ENCODE data around the gene MAST3. TPM values are rescaled to one million over a fixed set of nuclear protein-coding genes. Genes with fewer than 3 reads are reported as not detected.

The MAST3 gene
- total RNA-seq, 1 donor from 2014 or later, result 16.6 TPM

DNA sequence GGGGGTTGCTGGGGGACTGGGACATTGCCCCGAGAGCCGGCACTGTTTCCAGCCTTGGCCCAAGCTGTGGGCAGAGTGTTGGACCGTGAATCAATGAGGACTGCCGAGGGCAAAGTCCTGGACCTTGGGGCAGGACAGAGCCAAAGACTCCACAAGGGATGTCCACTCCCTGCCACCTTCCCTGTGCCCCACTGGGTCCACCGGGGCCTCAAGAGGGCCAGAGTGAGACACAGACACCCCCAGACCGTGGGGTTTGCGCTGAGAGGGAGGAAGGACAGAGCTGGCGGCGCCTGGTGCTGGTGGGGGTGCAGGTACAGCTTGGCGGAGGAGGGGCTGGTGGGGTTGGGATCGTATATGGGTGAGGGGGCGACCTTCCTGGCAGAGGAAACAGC, 11.8 kb downstream of the MAST3 start:
- H3K4me3 Mint-ChIP-seq (ENCODE audit: unreplicated experiment), result peak overlapping the region; percentile 76
- peaks cover 5% of the 10 kb centered on the region for H3K27me3 Mint-ChIP-seq (ENCODE audit: unreplicated experiment)
- H3K9me3 Mint-ChIP-seq (ENCODE audit: unreplicated experiment), result peaks cover 8% of the 10 kb centered on the region
- no peaks in the 10 kb centered on the region for H3K36me3 Mint-ChIP-seq (ENCODE audit: unreplicated experiment)
- TF ChIP-seq, protein P1, sequence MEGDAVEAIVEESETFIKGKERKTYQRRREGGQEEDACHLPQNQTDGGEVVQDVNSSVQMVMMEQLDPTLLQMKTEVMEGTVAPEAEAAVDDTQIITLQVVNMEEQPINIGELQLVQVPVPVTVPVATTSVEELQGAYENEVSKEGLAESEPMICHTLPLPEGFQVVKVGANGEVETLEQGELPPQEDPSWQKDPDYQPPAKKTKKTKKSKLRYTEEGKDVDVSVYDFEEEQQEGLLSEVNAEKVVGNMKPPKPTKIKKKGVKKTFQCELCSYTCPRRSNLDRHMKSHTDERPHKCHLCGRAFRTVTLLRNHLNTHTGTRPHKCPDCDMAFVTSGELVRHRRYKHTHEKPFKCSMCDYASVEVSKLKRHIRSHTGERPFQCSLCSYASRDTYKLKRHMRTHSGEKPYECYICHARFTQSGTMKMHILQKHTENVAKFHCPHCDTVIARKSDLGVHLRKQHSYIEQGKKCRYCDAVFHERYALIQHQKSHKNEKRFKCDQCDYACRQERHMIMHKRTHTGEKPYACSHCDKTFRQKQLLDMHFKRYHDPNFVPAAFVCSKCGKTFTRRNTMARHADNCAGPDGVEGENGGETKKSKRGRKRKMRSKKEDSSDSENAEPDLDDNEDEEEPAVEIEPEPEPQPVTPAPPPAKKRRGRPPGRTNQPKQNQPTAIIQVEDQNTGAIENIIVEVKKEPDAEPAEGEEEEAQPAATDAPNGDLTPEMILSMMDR (IDR thresholded peaks at IDR 0.05; ENCODE audit: partially characterized antibody, unreplicated experiment), result no peak
- H3K27ac Mint-ChIP-seq (ENCODE audit: unreplicated experiment), result no peak overlapping the region
- H3K4me1 Mint-ChIP-seq (ENCODE audit: low read depth, unreplicated experiment), result peaks cover 6% of the 10 kb centered on the region
- DNase-seq, result no peak

DNA sequence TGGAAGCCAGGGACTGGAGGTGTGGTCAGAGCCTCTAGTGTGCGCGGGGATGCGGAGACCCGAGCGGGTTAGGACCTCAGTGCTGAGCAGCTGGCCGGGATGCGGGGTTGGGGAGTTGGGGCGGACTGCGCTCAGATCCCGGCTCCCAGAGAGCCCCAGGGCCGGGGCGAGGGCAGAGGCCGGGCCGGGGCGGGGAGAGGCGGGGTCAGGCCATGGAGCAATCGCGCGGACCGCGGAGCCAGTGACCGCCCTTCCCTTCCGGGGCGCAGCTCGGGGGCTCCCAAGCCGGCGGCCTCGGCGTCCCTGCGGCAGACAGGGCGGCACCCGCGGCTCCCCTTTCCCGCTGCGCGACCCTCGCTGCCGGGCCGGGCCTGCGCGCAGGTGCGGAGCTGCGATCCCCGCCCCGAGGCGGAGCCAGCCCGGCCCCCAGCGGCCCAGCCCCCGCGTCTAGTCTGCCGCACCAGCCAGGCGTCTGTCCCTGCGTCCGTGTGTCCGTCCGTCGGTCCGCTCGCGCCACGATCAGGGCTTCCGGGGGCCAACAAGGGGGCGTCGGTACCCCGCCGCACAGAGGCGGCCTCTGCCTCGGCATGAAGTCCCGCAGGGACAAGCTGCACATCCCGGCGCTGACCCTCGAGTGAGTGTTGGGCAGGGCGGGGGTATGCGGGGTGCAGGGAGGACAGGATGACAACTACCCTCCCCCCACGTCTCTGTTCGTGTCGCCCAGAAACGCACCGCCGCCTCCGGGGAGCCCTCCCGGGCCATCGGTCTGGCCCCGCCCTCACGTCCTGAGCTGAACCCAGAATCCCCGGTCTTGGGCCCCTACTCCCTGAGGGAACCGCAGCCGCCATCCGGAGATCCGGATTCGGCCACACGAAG, 12.4 kb downstream of the MAST3 start:
- Mint-ChIP-seq H3K27me3 (ENCODE audit: unreplicated experiment) (peaks cover 5% of the 10 kb centered on the region), H3K4me3 (ENCODE audit: unreplicated experiment) (peak overlapping the region; percentile 76), H3K36me3 (ENCODE audit: unreplicated experiment) (no peaks in the 10 kb centered on the region), H3K9me3 (ENCODE audit: unreplicated experiment) (peaks cover 8% of the 10 kb centered on the region), H3K27ac (ENCODE audit: unreplicated experiment) (no peak overlapping the region), H3K4me1 (ENCODE audit: low read depth, unreplicated experiment) (peaks cover 6% of the 10 kb centered on the region)
- peak; percentile 67 for DNase-seq
- TF ChIP-seq, protein P1 (IDR thresholded peaks at IDR 0.05; ENCODE audit: partially characterized antibody, unreplicated experiment), result no peak

DNA sequence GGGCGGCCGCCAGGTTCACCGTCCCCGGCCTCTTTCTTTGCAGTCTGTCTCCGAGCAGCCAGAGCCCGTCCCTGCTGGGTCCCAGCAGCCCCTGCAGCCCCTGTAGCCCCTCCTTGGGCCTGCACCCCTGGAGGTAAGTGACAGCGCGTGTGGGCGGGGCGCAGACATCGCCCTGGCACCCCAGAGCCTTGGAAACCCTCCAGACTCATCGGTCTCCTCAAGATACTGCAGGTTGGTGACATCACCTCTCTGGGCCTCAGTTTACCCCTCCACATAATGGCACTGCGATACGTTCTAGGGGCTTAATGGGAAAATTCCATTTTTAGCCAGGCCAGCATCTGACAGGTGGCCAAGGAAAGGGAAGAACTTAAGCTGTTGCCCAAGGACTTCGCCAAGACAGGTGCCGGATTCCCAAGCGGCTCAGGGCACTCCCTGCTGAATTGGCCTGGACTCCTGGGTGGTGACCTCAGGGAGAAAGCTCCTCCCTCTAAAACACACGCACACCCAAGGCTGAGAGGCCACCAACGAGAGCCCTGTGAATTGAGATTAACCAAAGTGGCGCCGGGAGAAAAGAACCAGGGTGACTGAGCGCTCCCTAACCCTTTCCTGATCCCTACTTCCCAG, 13.1 kb downstream of the MAST3 start:
- no peak overlapping the region for H3K27ac Mint-ChIP-seq (ENCODE audit: unreplicated experiment)
- TF ChIP-seq, protein P1 (IDR thresholded peaks at IDR 0.05; ENCODE audit: partially characterized antibody, unreplicated experiment), result no peak
- peaks cover 5% of the 10 kb centered on the region for H3K27me3 Mint-ChIP-seq (ENCODE audit: unreplicated experiment)
- peaks cover 8% of the 10 kb centered on the region for H3K9me3 Mint-ChIP-seq (ENCODE audit: unreplicated experiment)
- DNase-seq, result no peak
- H3K36me3 Mint-ChIP-seq (ENCODE audit: unreplicated experiment), result no peaks in the 10 kb centered on the region
- H3K4me3 Mint-ChIP-seq (ENCODE audit: unreplicated experiment), result peak overlapping the region; percentile 49
- peaks cover 6% of the 10 kb centered on the region for H3K4me1 Mint-ChIP-seq (ENCODE audit: low read depth, unreplicated experiment)

DNA sequence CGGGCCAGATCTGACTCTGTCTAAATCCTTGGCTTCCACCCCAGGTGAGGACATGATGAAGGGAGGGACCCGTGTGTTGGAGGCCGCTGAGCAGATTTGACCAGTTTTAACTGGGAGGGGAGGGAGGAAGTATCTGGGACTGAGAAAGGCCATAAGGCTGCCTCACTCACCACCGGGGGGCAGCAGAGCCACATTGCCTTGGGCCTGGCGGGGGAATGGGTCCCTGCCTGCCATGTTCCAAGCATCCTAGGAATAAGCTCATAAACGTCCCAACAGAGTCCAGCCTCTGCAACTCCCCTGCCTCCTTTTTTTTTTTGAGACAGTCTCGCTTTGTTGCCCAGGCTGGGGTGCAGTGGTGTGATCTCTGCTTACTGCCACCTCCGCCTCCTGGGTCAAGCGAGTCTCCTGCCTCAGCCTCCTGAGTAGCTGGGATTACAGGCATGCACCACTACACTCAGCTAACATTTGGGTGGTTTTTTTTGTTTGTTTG, 15.5 kb downstream of the MAST3 start:
- H3K27me3 Mint-ChIP-seq (ENCODE audit: unreplicated experiment), result peaks cover 8% of the 10 kb centered on the region
- peak; percentile 95 for DNase-seq
- no peaks in the 10 kb centered on the region for H3K36me3 Mint-ChIP-seq (ENCODE audit: unreplicated experiment)
- TF ChIP-seq, protein P1 (IDR thresholded peaks at IDR 0.05; ENCODE audit: partially characterized antibody, unreplicated experiment), result peak; percentile 77
- H3K4me1 Mint-ChIP-seq (ENCODE audit: low read depth, unreplicated experiment), result peaks cover 10% of the 10 kb centered on the region
- peaks cover 11% of the 10 kb centered on the region for H3K9me3 Mint-ChIP-seq (ENCODE audit: unreplicated experiment)
- H3K27ac Mint-ChIP-seq (ENCODE audit: unreplicated experiment), result peak overlapping the region; percentile 48
- H3K4me3 Mint-ChIP-seq (ENCODE audit: unreplicated experiment), result no peak overlapping the region

DNA sequence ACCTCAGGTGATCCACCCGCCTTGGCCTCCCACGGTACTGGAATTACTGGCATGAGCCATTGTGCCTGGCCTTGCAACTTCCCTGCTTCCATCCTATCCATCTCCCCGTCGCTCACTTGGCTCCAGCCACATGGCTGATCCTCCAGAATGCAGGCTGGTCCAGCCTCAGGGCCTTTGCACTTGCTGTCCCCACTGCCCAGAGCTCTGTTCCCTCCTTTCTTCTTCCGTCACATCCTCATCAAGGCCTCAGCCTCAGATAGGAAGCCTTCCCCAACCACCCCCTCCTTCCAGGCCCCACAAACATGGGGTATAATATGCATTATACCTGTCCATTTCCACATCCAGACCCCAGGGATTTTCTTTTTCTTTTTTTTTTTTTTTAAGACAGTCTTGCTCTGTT, 16.2 kb downstream of the MAST3 start:
- Mint-ChIP-seq H3K9me3 (ENCODE audit: unreplicated experiment) (peaks cover 7% of the 10 kb centered on the region), H3K36me3 (ENCODE audit: unreplicated experiment) (no peaks in the 10 kb centered on the region), H3K27me3 (ENCODE audit: unreplicated experiment) (peaks cover 6% of the 10 kb centered on the region), H3K27ac (ENCODE audit: unreplicated experiment) (no peak overlapping the region), H3K4me3 (ENCODE audit: unreplicated experiment) (no peak overlapping the region), H3K4me1 (ENCODE audit: low read depth, unreplicated experiment) (peaks cover 7% of the 10 kb centered on the region)
- TF ChIP-seq, protein P1 (IDR thresholded peaks at IDR 0.05; ENCODE audit: partially characterized antibody, unreplicated experiment), result no peak
- no peak for DNase-seq

Data from glutamatergic neuron (in vitro differentiated cells).